GM21619 (cell line): ENCODE data around the gene TECPR1.
"Not testable (repeated sequence)": the region's sequence is repeated elsewhere in the genome, so short reads cannot be mapped to it uniquely, and the experiment has no call there.

Experiments used
- ATAC-seq: cut with Tn5 transposase; IDR thresholded peaks from one replicate; pipeline ENCODE4 v1.9.1; 2021; ENCODE audit not compliant: unreplicated experiment

The TECPR1 gene

DNA sequence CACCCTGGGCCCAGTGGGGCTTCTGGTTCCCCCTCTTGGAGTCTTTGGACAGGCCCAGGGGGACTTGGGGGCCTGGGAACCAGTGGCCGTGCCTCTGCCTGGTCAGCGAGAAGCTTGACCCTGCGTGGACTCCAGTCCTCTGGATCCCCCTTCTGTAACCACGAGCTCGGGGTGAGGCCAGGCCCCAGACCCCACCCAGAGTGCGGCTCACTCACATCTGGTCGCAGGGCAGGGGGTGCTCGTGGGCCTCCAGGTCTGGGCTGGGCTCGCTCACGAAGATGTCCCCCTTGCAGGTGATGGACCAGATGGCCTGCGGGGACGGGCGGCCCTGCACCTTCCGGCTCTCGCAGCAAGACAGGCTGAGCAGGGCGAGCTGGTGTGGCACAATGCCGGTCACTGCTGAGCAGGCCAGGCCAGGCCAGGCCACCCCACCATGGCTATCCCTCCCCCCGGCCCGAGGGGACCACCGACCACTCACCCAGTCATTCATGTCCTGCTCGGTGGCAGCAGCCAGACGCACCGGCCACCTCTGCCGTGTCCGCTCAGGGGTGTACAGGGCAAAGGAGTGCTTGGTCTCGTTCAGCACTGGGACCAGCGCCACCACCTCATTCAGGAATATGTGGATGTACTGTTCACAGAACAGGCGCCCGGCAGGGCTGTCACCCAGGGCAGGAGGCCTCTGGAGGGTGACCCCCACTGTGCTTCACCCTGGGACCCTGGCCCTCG is 21.1 kb downstream of the TECPR1 start:
- ATAC-seq = no peak

DNA sequence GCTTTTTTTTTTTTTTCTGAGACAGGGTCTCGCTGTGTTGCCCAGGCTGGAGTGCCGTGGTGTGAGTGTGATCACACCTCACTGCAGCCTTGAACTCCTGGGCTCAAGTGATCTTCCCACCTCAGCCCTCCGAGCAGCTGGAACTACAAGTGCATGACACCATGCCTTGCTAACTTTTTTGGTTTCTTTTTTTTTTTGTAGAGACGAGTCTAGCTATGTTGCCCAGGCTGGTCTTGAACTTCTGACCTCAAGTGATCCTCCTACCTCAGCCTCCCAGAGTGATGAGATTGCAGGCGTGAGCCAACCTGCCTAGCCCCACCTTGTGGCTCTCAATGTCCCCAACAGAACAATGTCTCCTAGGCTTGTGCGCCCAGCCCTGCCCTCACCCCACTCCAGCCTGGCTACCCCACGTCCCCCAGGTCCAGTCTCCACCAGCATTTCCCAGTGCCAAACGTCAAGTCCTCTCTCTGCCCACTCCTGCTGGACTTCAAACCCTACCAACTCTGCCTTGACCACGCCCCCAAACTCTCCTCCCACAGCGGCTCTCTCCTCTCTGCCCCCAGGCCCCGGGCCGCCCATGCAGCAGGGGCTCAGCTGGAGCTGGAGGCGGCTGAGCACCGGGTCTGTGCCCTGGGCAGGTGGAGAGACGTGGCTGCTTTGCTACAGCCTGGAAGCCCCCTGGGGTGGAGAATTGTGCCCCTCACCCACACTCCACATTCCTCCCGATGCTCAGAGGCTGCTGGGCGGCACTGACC is 21.9 kb downstream of the TECPR1 start:
- no peak for ATAC-seq

DNA sequence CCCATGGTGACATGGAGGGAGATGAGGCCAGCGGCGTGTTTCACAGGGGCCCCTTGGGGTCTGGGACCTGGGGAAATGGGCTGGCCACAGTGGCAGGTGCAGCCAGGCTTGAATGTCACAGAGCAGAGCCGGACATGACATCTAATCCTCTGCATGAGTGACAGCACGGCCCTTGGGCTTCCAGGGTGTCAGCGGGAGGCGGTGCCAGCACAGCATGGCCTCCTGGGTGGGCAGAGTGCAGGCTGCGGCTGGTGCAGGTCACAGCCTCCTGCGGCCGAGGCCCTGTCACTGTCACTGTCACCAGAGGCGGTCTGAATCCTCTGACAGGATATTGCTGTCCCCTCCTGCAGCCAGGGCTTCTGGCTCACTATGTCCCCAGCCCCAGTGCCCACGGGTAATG is 22.6 kb downstream of the TECPR1 start:
- no peak for ATAC-seq

DNA sequence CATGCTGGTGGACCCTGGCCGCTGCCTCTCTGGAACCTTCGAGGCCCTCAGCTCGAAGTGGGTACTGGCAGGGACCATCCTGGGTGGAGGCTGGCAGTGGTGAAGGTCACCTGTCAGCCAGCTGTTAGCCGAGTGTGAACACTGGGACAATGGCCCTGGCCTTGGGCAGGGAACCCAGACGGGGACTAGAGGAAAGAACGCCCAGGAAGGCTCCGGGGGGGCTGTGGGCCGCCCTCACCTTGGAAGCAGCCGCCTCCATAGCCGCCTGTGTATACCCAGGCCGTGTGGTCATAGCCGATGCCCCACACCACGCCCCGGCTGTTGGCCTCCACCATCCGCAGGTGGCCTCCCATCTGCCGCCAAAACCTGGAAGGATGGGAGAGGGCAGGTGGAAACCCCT is 23.2 kb downstream of the TECPR1 start:
- no peak for ATAC-seq

DNA sequence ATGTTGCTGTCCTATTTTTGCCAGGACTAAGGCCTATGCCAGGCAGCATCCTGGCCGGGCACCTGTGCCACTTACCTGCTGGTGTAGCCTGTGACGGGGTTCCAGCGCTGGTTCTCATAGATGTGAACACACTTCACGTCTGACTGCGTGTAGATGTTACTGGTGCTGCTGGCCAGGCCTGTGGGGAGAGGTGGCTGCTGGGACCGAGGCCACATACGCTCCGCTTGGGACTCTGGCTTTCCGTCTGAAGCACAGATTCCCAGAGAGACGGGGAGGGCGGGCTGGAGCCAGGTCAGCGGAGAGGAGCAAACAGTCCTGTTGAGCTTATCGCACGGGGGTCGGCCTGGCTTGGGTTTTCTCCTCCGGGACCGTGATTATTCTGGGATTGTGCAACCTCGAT is 24.1 kb downstream of the TECPR1 start:
- ATAC-seq = no peak

DNA sequence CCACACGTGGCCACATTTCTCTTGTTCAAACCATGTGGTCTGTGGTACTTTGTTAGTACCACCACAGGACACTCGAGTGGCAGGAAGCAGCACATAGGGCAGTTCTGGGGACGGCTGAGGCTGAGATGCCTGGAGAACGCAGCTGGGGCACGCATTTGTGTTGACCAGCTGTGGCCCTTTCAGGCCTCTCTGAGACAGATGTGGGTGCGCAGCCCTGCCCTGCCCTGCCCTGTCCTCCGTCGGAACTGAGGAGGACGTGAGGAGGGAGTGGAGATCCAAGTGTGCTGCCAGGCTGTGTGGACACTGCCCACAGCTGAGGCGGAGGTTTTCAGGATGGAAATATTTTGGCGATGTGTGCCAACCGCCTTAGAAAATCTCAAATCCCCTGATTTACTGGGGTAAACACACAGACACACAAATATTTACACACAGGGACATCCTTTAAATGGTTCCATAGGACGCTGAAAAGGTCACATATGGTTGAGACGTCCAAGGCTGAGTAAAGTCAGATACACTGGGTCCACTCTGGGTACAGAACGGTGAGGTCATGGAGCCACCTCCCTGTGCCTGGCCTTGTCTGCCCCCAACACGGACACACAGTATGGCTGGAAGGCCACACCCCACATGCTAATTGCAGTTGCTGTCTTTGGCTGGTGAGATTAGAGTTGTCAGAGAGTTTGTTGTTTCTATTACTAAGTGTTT is 26.0 kb downstream of the TECPR1 start:
- ATAC-seq = no peak

DNA sequence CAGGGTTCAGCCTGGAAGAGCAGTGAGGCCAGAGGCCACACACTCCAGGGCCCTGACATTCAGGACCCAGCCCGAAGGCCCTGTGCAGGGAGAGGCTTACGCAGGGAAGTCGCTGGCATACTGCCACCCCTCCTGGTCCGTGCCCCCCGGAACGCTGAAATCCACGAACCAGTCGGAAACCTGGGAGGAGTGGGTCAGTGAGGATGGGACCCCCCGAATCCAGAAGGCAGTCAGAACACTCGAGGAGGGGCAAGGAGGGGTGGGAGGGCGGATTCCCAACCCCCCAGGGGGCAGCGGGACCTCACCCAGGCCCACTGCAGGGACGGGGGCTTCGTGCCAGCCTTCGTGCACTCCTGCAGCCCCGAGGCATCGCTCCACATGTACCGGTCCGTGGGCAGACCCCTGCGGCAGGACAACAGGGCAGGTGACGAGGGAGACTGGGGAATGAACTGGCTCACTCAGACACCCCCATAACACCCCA is 27.3 kb downstream of the TECPR1 start:
- ATAC-seq = no peak

DNA sequence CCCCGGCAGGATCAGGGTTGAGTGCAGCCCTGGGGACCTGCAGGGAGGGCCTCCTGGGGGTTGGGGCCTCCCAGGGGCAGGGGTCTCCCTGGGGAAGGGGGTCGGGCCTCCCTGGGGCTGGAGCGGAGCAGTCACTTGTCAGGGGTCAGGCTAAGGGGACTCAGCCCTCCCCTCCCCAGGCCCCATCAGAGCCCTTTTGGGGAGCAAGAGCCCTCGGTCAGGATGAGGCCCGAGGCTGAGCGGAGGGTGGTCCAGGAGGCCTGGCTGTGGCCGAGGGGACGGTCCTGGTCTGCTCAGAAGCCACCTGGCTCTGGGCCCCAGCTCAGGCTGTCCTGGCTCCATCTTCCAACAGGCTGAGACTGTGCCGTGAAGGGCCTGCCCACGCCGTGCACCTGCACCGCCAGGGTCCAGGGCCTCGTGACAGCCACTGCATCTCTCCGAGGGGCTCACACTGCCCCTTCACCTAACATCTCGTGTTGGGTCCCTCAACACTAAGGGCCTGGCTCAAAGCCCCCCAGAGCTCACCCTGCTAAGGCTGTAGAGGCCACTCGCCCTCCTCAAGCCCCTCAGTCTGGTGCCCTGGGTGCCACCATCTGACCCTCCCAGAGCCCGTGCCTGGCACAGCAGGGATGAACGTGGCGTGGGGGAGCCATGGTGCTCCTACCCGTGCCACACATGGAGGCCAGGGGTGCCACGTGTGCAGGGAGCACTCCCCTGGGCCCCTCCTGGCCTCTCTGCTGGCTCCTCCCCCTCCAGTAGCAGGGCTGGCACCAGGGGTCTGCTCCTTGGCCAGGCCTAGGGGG is 27.9 kb downstream of the TECPR1 start:
- no peak for ATAC-seq

DNA sequence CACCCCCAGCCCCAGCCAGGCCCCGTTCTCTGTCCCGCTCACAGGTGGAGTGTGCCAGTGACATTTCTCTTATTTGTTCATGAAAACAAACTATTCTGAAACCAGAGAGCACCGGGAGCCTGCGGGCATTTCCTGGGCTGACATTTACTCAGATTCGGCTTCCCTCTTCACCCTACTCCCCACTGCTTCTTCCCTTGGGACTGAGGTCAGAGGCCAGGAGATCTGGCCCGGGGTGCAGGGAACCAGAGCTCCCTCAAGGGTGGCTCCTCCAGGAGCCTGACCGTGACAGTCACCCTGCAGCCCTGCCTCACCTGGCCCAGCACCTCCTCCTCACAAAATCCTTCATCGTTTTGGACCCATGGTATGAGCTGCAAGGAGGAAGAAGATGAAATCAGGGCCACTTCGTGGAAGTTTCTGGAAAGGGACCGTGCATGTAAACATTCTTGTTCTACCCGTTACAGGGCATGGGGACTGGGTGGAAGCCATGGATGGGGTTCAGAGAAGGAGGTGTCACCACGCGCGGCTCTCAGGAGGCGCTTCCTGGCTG is 28.6 kb downstream of the TECPR1 start:
- no peak for ATAC-seq

DNA sequence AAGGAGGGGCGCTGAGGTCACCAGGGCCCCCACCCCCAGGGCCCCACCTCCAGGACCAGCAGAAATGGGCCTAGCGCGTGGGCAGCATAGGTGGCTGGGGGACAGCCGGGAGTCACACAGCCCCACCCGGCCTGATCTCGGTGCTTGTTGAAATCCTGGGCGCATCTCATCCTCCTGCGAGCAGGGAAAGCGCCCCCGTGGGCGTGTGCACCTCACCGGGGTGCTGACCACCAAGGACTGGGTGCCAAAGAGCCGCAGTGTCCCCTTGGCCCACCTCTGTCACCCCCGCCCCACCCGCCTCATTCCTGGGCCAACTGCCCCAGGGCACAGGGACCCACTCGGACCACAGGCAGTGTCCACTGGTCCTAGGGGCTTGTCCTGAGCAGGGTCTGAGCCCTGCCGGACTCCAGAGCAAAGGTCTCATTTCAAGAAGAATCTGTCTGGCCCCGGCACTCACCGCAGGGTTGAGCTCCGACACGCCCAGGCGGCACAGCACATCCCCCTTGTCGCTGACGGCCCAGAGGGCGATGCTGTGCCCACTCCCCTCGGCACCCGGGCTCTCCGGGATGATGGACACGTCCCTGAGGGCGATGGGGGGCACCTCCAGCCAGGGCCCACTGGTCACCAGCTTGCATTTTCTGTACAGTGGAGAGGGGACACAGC is 29.4 kb downstream of the TECPR1 start:
- ATAC-seq = no peak

DNA sequence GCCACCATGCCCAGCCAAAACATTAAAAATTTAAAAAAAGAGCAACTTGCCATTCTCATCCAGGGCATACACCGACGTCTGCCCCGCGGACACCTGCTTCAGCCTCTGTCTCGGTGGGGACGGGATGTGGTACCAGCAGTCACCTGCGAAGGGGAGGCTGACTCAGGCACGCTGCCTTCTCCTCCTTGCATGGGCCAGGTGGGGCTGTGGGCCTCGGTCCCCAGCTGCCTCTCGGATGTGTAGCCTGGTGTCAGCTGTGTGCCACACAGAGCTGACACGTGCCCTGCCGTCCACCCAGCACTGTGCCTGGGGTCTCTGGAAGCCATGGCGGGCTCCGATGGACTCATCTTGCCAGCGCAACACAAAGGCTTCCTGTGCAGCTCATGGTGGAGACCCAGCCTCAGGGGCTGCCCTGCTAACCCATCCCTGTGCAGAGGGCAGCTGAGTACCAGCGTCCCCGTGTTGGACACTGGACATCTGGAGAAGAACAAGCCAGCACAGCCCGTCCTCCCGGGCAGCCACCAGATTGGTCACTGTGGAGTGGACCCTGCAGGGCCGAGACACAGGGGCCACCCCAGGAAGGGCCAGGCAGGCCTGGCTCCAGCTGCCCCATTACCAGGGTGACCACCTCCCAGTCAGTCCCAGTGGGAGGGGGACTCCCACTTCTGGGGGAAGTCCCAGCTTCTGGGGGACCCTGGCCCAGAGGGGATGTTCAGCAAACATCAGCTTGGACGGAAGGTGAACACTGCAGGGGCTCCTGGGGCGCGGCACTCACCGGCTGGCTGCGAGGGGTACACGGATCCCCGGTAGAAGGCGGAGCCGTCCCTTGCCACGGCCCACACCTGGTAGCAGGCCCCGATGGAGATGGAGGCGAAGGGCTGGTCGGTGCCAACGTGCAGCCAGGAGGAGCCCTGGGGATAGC is 30.2 kb downstream of the TECPR1 start:
- no peak for ATAC-seq

DNA sequence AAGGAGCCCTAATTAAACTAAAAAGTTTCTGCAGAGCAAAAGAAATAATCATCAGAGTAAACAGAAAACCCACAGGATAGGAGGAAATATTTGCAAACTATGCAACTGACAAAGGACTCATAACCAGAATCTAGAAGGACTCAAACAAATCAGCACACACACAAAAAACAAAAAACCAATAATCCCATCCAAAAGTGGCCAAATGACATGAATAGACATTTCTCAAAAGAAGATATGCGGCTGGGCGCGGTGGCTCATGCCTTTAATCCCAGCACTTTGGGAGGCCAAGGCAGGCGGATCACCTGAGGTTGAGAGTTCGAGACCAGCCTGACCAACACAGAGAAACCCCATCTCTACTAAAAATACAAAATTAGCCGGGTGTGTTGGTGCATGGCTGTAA is 32.6 kb downstream of the TECPR1 start:
- ATAC-seq = not testable (repeated sequence)

DNA sequence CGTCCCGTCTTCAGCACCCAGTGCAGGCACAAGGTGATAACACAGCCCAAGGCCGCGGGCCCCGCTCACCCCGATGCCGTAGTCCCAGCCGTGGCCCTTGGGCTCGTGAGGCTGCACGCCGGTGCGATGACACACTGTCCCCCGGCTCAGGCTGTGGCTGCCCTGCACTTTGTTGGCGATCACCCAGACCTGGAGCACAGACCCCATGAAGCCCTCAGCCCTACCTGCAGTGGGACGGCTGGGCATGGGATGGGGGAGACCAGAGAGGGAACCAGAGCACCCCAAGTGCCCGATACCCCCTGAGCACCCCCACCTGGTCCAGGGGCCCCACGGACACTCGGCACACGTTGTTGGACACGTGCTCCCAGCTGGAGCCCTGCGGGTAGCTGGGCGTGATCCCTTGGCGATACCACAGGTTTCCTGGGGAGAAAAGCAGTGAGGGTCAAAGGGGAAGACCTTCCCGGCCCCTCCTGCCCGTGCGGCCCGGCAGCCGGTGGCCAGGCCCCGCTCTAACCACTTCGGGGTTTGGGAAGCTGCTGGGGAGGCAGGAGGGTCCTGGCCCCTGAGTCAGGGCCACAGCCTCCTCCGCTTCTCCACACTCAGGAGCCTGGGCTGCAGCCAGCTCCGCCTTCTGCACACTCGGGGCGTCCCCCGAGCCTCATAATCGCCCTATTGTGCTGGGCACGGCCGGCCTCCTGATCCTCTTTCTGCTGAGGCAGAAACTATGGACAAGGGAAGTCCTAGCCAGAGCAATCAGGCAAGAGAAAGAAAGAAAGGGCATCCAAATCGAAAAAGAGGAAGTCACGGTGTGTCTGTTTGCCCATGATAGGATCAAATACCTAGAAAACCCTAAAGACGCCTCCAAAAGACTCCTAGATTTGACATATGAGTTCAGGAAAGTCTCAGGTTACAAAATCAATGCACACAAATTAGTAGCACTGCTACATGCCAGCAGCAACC is 34.1 kb downstream of the TECPR1 start:
- no peak for ATAC-seq

DNA sequence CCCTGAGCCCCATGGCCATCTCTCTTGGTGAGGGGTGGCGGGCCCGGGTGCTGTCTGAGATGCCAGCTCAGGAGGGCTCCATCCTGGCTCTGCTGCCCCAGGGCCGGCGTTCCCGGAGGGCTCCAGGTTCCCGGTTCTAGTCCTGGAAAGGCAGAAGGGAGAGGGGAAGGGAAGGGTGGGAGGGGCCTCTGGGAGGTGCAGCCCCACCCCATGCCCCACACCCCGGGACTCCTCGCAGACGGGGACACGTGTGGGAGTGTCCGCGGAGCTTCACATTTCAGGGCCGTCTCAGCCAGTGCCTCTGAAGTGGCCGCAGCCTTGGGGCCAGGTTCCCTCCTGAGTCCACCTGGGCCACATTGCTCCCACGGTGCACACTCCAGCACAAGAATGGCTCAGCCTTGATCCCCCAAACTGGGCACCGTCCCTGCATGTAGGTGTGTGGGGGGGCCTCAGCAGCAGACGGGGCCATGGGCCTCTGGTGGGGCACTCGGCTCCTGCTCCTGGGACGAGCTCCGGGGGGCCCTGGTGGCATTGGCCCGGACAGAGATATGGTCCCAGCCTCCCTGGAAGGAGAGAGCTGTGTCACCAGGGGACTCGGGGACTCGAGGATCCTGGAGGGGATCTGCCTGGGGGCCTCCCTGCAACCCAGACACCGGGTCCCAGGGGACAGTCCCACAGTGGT is 35.0 kb downstream of the TECPR1 start:
- ATAC-seq = no peak

DNA sequence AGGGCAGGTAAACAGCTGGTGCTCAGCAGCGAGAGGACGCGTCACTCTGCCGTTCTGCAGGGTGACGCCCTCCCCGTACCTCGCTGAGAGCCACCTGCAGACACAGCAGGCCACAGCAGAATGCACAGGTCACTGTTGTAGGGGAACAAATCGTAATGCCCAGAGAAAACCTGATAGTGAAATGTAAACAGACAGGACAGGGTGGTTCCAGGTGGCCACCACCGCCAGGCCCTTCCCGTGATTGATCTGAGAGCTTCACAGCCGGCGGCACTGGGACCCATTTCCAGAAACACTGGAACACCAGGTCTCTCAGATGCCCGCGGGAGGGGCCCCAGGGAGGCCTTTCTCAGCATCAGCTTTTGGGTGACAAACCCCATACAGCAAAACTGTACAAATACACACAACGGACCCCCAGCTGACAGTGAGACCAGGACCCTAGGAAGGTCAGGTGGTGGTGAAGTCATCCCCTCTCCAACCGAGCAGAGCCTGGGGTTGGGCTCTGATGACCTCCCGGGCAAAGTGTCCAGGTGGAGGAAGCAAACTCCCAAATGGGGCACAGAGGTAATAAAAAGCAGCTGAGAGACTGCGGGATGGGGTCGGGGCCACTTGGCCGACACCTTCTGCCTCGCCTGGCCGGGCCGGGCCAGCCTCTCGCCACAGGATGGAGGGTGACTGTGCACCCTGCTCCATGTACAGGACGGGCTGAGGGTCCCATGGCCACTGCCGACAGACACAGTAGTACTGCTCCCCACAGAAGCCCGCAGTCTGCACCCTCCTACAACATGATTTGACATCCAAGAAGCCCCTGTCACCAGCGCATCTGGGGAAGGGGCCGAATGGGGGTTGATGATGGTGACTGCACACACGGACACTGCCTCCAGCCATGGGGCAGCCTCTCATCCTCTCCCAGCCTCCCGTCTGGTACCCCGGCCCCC is 36.2 kb downstream of the TECPR1 start:
- no peak for ATAC-seq

DNA sequence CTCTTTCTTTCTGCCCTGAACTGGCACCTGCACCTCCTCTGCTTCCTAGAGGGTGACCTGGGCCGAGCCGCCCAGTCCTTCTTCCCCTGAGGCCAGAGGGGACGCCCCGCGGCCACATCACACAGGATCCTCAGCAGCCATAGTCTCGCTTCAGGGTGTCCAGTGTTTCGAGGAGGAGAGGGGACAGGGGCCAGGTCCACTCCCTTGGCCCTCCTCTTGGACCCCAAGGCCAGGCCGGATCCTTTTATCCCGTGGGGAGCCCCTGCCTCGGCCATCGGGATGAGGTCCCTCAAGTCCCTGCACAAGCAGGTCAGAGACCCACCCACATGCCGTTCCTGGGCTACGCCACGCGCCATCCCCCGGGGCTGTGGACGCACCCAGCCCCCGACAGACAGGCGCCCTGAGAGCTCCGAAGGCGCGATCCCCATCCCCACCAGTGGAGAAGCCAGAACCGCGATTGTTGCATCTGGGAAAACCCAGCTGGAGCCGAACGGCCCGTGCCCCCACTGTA is 37.2 kb downstream of the TECPR1 start:
- ATAC-seq = no peak
